ENCODE measurements around the gene RSBN1L.
"Not testable (repeated sequence)": the region's sequence is repeated elsewhere in the genome, so short reads cannot be mapped to it uniquely, and the experiment has no call there.

Gene RSBN1L

DNA sequence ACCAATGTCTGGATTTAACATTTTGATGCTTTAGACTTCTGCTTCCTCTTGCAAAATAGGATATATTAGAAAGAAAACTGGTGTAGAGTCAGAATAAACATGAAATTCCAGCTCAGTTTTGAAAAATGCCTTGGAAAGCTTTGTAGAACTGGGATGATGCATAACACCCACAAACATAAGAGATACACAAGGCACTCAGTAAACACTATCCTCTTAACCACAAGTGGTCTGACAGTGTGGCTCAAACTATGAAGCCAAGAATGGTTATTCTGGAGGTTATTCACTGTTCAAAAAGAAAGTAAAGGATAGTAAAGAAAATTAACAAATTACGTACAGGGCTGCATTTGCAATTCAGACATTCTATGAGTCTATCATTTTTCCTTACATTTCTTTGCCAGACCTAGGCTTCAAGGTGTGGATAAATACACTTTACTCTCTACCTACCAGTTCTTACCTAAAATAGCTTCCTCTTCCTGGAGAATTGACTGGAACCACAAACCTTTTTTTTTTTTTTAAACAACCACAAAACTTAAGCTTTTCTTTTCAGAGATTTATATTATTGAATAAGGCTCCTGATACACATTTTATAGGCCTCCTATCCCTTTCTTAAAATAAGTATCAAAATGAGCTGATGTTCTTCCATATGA, 9.0 kb upstream of the RSBN1L start:
- in situ Hi-C loops (cut with MboI; ENCODE audit: low sequenced_read_pairs), result no loop called here

DNA sequence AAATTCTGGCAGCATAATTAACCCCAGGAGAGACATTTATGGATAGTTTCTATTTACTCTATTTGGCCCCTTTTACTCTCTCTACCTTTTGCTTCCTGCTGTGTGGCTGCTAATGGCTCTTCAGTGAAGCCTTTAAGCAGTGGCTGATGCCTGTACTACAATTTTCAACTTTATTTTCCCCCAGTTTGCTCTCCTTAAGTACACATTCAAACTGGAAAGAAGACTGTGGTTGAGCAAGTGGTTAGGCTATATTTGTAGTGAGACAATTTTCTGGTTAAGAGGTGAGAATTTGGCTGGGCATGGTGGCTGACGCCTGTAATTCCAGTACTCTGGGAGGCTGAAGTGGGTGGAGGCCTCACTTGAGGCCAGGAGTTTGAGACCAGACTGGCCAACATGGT, 8.5 kb upstream of the RSBN1L start:
- in situ Hi-C loops (cut with MboI; ENCODE audit: low sequenced_read_pairs), result no loop called here

DNA sequence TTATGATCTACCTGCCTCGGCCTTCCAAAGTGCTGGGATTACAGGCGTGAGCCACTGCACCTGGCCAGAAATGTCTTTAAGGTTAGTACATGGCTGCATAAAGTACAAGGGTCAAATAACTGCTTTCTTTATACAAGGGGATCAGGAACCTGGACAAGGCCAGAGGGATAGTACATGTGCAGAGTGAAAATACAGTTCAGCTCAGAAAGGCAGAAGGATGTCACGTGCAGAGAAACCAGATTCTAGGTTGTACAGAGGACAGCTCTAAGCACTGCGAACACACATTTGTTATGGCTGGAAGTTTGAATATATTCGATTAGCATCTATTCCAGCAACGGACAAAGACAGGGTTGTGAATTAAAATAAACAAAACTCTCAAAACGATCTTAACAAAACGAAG, 6.0 kb upstream of the RSBN1L start:
- in situ Hi-C loops (cut with MboI; ENCODE audit: low sequenced_read_pairs), result no loop called here

DNA sequence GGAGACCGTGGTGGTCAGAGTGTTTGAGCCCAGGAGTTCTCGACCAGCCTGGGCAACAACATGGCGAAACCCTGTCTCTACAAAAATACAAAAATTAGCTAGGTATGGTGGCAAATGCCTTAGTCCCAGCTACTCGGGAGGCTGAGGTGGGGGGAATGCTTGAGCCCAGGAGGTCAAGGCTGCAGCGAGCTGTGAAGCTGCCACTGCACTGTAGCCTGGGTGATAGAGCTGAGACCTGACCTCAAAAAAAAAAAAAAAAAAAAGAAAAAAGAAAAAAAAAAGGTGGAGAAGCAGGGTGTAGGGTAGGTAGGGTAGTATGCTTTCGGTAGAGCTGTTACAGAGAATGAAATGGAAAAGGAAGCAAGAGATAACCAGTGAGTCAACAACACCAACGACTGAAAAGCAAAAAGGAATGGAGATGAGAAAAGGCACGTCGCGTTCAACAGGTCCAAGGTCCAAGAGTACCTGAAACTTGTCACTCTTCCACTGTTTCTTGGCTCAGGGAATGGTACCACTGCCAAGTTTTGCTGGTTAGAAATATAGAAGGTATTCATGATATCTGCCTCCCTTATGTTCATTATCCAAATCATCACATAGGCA, 4.3 kb upstream of the RSBN1L start:
- in situ Hi-C loops (cut with MboI; ENCODE audit: low sequenced_read_pairs), result no loop called here

DNA sequence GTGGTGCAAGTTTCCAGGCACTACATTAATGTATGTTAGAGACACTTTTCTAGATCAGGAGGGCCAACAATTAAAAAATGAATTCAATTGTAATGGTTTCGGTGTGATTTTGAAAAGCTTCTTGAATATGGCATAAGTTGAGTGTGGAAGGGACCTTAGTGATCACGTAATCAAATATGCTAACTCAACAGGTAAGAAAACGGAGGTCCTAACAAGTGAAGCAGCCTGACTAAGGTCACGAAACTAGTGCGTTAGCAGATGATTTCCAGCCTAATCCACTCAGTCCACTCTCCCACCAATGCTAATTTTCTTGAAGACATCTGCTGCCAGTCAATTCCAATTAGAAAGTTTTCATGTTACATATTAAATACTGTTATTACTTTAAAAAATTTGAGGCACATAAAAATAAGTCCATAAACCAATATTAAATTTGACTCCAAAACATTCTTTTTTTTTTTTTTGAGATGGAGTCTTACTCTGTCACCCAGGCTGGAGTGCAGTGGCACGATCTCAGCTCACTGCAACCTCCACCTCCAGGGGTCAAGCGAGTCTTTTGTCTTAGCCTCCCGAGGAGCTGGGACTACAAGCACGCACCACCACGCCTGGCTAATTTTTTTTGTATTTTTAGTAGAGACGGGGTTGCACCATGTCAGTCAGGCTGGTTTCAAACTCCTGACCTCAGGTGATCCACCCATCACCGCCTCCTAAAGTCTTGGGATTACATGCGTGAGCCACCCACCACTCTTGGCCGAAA, 2.3 kb upstream of the RSBN1L start:
- in situ Hi-C loops (cut with MboI; ENCODE audit: low sequenced_read_pairs), result no loop called here

DNA sequence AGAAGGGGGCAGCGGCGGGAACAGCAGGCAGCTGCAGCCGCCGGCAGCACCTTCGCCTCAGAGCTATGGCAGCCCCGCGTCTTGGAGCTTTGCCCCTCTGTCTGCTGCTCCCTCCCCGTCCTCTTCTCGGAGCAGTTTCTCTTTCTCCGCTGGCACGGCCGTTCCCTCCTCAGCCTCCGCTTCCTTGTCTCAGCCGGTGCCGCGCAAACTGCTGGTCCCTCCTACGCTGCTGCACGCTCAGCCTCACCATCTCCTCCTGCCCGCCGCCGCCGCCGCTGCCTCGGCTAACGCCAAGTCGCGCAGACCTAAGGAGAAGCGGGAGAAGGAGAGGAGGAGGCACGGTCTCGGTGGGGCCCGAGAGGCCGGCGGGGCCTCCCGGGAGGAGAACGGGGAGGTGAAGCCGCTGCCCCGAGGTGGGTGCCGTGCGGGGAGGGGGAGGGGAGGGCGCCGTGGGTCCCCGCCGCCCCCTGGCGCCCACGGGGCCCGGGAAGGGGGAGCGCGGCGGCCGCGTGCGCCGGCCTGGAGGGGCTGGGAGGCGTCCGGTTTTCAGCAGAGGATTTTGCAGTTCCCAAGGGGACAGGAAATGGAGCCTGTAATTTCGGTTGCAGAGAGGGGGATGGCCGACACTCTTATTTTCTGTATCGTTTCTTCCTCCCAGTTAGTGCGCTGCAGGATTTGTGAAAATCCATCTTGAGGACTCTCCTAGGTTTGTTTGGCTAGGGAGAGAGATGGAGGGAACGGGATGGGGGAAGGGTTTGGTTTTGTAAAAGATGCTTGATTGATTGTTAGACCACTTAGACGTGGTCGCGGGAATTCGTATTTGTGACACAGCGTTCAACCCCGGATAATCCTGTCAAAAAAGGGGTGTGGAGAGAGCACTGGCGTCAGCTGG, 630 bp downstream of the RSBN1L start:
- in situ Hi-C loops (cut with MboI; ENCODE audit: low sequenced_read_pairs), result no loop called here

DNA sequence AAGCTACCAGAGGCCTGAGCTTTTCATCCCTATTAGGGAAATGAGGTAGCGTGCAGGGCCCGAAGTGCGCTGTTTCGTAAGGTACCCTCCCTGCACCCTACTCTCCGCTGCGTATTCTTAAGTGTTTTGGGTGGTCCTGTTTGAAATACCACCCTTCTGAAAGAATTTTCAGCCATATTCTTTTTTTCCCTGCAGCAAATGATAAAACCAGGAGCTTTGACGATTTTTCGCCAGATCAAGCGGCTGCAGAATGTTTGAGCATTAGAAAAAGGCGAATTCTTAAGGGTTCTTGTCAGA, 1.2 kb downstream of the RSBN1L start:
- in situ Hi-C loops (cut with MboI; ENCODE audit: low sequenced_read_pairs), result no loop called here

DNA sequence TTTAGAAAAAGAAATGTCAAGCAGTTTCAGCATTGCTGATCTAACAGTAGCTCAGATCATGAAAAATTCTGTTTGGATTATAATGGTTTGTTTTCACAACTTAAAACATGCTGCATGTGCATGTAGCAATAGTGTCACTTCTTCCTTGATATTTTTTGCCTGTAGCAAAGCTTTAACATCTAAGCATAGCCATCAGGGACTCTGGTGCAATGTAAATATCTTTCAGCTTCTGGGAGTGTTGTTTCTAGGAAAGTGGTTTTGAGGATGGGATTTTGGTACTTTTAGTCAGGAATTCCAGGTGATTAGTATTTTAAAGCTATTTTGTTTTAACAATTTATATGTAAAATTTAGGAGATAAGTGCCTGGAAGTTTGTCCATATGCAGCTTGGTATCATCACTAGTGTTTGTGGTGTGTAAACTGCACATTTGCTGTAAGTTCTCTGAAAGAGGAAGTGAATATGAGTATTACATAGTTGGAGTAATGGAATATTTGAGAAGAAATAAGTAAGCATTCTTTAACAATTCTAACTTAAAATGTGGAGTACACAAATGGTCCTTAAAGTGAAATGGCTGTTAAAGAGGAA, 1.9 kb downstream of the RSBN1L start:
- in situ Hi-C loops (cut with MboI; ENCODE audit: low sequenced_read_pairs), result no loop called here

DNA sequence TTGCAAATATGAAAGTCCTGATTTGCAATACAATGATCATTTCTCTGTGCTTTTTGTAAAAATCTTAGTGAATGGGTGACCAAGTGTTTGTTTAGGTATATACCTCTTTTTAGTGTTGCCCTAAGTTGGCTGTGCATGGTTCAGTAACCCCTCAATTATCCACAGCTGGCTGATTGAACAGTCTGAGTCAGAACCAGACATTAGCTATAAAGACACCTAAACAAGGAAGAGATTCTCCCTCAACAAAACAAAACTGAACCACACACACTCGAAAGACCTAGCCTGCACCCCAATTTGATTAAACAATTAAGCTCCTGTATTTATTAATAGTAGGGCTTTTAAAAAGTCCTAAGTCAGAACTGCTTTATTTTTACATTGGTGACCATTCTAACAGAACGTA, 2.8 kb downstream of the RSBN1L start:
- in situ Hi-C loops (cut with MboI; ENCODE audit: low sequenced_read_pairs), result no loop called here

DNA sequence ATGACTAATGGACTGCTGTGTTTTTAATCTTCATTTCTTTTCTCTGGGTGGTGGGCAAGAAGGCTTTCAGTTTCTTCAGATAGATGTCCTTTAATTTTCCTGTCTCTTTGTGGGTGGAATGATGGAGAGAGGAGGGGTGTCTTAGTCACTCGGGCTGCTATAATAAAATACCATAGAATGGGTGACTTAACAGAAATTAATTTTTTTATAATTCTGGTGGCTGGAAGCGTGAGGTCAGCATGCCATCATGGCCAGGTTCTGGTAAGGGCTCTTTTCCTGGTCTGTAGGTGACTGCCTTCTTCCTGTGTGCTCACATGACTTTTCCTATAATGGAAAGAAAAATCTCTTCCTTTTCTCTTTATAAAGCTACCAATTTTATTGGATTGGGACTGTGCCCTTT, 6.3 kb downstream of the RSBN1L start:
- in situ Hi-C loops (cut with MboI; ENCODE audit: low sequenced_read_pairs), result no loop called here

DNA sequence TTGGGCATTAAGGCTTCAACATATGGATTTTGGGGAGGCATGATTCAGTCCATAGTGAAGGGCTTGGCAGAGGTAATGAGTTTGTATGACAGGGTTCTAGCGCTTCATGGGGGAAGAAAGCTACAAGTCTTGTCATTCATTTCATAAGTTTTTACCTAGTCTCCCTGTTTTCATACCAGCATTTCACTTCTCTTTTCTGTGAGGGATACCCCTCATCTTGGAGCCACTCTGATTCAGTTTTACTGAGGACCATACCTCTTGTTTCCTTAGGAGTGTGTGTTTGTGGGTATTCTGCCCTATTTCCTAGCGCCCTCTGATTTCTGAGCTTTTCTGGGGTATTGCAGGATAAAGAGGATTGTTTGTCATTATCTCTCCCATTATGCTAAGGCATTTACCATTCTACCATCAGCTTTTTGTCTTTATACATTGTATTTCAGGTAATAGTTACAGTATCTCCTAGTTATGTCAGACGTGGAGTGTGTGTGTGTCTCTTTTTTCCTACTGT, 6.8 kb downstream of the RSBN1L start:
- in situ Hi-C loops (cut with MboI; ENCODE audit: low sequenced_read_pairs), result no loop called here

DNA sequence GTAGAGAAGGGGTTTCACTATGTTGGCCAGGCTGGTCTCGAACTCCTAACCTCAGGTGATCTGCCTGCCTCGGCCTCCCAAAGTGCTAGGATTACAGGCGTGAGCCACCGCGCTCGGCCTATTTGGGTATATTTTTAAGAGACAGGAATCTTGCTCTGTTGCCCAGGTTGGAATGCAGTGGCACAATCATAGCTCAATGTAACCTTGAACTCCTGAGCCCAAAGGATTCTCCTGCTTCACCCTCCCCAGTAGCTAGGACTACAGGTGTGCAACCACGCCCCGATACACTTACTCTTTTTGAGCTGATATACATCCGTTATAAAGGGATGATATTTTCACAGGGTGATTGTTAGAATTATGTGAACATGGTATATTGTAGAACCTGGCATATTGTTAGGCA, 7.4 kb downstream of the RSBN1L start:
- in situ Hi-C loops (cut with MboI; ENCODE audit: low sequenced_read_pairs), result not testable (repeated sequence)

DNA sequence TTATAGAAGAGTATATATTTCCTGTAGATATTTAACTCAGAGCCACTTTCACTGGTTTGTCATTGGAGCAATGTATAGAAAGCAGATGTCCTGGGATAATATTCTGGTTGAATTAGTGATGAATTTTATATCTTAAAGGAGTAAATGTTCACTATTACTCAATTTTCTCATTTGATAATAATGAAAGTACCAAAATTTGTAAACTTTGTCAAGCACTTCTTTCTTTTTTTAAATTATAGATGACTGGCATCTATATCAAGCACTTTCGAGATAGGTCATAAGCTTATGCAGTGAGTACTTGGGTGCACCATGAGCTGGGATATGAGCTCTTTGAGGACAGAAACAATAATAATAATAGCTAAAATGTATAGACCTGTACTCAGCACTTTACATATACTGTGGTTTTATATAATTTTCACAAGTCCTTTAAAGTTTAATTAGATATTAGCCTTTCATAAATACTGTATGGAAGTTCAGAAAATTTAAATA, 11.3 kb downstream of the RSBN1L start:
- in situ Hi-C loops (cut with MboI; ENCODE audit: low sequenced_read_pairs), result no loop called here

DNA sequence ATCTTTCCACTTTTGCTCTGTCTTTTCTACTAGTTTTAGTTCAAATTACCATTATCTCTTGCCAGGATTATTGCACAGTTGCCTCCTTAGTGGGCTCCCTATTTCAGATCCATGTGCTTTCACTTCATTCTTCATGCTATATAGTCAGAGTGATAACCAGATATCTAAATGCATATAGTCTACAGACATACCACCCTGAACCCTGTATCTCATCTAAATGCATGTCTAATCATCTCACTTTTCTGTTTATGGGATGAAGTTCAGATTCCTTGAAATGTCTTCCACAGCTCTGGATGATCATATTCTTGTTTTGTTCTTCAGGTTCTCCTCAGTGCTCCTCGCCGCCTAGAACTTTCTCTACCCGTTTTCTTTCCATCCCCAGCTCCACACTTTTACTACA, 13.8 kb downstream of the RSBN1L start:
- in situ Hi-C loops (cut with MboI; ENCODE audit: low sequenced_read_pairs), result no loop called here

DNA sequence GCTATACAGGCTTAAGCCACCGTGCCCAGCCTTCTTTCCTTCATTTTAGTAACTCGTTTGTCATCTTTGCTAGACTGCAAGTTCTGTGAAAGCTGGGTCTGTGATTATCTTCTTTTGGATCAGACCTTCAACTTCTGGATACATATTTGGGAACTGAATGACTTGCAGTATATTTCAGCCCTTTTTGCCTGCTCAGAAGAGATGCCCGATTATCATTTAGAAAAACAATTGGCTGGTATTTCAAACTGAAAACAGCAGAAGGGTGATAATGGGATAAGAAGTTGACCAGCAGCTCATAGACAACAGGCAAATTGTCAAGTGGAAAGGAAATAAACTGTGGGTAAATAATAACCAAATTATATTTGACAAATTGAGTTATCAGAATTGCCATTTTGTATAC, 14.6 kb downstream of the RSBN1L start:
- in situ Hi-C loops (cut with MboI; ENCODE audit: low sequenced_read_pairs), result no loop called here

DNA sequence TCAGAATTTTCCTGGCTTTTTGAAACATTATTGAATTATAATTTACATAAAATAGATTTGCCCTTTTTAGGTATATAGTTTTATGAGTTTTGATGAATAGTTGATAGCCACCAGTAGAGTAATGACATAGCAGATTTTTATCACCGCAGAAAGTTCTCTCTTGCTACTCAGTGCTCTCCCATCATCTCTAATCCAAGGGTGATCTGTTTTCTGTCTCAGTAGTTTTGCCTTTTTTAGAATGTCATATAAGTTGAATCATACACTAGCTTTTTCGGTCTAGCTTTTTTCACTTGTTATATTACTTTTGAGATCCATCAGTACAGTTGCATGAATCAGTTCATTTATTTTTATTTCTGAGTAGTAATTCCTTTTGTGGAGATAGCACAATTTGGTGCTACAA, 17.9 kb downstream of the RSBN1L start:
- in situ Hi-C loops (cut with MboI; ENCODE audit: low sequenced_read_pairs), result no loop called here

DNA sequence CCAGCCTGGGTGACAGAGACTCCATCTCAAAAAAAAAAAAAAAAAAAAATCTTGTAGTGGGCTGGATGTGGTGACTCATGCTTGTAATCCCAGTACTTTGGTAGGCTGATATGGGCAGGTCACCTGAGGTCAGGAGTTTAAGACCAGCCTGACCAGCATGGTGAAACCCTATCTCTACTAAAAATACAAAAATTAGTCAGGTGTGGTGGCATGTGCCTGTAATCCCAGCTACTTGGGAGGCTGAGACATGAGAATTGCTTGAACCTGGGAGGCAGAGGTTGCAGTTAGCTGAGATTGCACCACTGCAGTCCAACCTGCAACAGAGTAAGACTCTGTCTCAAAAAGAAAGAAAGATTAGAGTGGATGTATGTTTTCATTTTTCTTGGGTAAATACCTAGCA, 18.7 kb downstream of the RSBN1L start:
- in situ Hi-C loops (cut with MboI; ENCODE audit: low sequenced_read_pairs), result not testable (repeated sequence)

DNA sequence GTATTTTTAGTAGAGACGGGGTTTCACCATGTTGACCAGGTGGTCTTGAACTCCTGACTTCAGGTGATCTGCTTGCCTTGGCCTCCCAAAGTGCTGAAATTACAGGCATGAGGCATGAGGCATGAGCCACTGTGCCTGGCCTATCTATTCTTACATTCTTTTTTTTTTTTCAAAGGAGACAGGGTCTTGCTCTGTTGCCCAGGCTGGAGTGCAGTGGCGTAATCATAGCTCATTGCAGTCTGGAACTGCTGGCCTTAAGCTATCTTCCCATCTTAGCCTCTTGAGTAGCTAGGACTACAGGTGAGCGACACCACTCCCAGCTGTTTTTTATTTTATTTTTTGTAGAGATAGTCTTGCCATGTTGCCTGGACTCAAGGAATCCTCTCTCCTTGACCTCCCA, 20.5 kb downstream of the RSBN1L start:
- in situ Hi-C loops (cut with MboI; ENCODE audit: low sequenced_read_pairs), result no loop called here

DNA sequence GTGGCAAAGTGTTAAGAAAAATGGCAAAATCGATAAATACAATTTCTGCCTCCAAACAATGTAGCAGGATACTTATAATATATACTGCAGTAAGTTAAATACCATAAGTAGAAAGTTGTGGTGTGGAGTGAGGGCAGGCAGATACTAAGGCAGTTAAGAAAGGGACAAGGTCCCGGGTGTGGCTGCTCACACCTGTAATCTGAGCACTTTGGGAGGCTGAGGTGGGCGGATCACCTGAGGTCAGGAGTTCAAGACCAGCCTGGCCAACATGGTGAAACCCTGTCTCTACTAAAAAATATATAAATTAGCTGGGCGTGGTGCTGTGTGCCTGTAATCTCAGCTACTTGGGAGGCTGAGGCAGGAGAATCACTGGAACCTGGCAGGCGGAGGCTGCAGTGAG, 21.3 kb downstream of the RSBN1L start:
- in situ Hi-C loops (cut with MboI; ENCODE audit: low sequenced_read_pairs), result not testable (repeated sequence)

DNA sequence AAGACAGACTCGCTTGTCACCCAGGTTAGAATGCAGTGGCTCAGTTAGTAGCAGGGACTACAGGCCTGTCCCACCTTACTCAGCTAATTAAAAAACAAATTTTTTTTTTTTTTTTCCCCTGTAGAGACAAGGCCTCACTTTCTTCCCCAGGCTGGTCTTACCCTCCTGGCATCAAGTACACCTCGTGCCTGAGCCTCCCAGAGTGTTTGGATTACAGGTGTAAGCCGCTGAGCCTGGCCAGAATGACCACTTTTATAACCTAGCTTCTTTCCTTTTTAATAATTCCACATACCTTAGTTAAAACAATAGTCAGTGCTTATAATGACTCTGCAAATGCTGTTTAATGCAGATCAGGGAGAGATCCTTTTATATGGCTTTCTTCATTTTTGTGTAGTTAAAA, 31.3 kb downstream of the RSBN1L start:
- in situ Hi-C loops (cut with MboI; ENCODE audit: low sequenced_read_pairs), result no loop called here

Data from hTERT RPE-1 (cell line).